ENCODE measurements around the gene COX6A2.
"Not testable (repeated sequence)": the region's sequence is repeated elsewhere in the genome, so short reads cannot be mapped to it uniquely, and the experiment has no call there.

DNA sequence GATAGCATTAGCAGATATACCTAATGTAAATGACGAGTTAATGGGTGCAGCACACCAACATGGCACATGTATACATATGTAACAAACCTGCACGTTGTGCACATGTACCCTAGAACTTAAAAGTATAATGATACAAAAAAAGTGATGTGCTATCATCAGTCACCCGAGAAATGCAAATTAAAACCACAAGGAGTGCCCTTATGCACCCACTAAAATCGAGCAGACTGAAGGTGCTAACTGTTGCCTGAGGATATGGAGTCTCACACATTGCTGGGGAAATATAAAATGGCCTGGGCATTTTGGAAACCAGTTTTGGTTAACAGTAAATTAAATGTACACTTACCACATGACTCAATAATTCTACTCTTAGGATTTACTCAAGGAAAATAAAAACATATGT is 10.9 kb upstream of the COX6A2 start:
- not testable (repeated sequence) for TF ChIP-seq RAD21 (IDR thresholded peaks at IDR 0.05; ENCODE audit: low read length); TAF1 (IDR thresholded peaks at IDR 0.05; ENCODE audit: borderline replicate concordance, low read depth, low read length); EZH2phosphoT487 (IDR thresholded peaks at IDR 0.05; ENCODE audit: borderline replicate concordance, low read depth); MEF2A (IDR thresholded peaks at IDR 0.05; ENCODE audit: borderline replicate concordance, low read depth); GABPA (IDR thresholded peaks at IDR 0.05; ENCODE audit: low read depth); SMC3 (IDR thresholded peaks at IDR 0.05; ENCODE audit: low read depth, low read length); TCF12 (IDR thresholded peaks at IDR 0.05)
- TF ChIP-seq, protein P1, sequence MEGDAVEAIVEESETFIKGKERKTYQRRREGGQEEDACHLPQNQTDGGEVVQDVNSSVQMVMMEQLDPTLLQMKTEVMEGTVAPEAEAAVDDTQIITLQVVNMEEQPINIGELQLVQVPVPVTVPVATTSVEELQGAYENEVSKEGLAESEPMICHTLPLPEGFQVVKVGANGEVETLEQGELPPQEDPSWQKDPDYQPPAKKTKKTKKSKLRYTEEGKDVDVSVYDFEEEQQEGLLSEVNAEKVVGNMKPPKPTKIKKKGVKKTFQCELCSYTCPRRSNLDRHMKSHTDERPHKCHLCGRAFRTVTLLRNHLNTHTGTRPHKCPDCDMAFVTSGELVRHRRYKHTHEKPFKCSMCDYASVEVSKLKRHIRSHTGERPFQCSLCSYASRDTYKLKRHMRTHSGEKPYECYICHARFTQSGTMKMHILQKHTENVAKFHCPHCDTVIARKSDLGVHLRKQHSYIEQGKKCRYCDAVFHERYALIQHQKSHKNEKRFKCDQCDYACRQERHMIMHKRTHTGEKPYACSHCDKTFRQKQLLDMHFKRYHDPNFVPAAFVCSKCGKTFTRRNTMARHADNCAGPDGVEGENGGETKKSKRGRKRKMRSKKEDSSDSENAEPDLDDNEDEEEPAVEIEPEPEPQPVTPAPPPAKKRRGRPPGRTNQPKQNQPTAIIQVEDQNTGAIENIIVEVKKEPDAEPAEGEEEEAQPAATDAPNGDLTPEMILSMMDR (IDR thresholded peaks at IDR 0.05): not testable (repeated sequence)
- TF ChIP-seq, protein P2, sequence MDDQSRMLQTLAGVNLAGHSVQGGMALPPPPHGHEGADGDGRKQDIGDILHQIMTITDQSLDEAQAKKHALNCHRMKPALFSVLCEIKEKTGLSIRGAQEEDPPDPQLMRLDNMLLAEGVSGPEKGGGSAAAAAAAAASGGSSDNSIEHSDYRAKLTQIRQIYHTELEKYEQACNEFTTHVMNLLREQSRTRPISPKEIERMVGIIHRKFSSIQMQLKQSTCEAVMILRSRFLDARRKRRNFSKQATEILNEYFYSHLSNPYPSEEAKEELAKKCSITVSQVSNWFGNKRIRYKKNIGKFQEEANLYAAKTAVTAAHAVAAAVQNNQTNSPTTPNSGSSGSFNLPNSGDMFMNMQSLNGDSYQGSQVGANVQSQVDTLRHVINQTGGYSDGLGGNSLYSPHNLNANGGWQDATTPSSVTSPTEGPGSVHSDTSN (IDR thresholded peaks at IDR 0.05): not testable (repeated sequence)
- TF ChIP-seq, protein P3, sequence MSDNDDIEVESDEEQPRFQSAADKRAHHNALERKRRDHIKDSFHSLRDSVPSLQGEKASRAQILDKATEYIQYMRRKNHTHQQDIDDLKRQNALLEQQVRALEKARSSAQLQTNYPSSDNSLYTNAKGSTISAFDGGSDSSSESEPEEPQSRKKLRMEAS (IDR thresholded peaks at IDR 0.05; ENCODE audit: low read depth): not testable (repeated sequence)
- TF ChIP-seq, protein P4, sequence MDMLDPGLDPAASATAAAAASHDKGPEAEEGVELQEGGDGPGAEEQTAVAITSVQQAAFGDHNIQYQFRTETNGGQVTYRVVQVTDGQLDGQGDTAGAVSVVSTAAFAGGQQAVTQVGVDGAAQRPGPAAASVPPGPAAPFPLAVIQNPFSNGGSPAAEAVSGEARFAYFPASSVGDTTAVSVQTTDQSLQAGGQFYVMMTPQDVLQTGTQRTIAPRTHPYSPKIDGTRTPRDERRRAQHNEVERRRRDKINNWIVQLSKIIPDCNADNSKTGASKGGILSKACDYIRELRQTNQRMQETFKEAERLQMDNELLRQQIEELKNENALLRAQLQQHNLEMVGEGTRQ (IDR thresholded peaks at IDR 0.05; ENCODE audit: borderline replicate concordance, low read depth, low read length): not testable (repeated sequence)
- TF ChIP-seq, protein P5, sequence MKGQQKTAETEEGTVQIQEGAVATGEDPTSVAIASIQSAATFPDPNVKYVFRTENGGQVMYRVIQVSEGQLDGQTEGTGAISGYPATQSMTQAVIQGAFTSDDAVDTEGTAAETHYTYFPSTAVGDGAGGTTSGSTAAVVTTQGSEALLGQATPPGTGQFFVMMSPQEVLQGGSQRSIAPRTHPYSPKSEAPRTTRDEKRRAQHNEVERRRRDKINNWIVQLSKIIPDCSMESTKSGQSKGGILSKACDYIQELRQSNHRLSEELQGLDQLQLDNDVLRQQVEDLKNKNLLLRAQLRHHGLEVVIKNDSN (IDR thresholded peaks at IDR 0.05; ENCODE audit: borderline replicate concordance, low read depth): not testable (repeated sequence)
